HCT116 (cell line): ENCODE measurements around the gene ARNT2.

Experiments
- EZH2 ChIP-seq: fragments of 200-600 bp; sonication (generic); IDR thresholded peaks from 2 replicates; pipeline ENCODE4 v1.6.1; 2017; ENCODE audit warnings: antibody characterized with exemption, mixed run types
- EZH2phosphoT487 ChIP-seq: fragments of 200-600 bp; IDR thresholded peaks from 2 replicates; pipeline ENCODE4 v1.6.1; 2018; ENCODE audit warnings: antibody characterized with exemption, borderline replicate concordance
- JUND ChIP-seq: IDR thresholded peaks from 2 replicates; pipeline ENCODE4 v1.6.1; 2012
- POLR2A ChIP-seq: IDR thresholded peaks from 2 replicates; pipeline ENCODE4 v1.7.0; 2011; ENCODE audit warnings: borderline replicate concordance; ENCODE audit not compliant: insufficient read depth, insufficient read length; ENCODE audit errors: extremely low read depth
- RAD21 ChIP-seq: IDR thresholded peaks from 2 replicates; pipeline ENCODE4 v1.6.1; 2012; ENCODE audit warnings: low read depth, mild to moderate bottlenecking
- YY1 ChIP-seq: IDR thresholded peaks from 2 replicates; pipeline ENCODE4 v1.6.1; 2011; ENCODE audit warnings: low read length, low read depth, moderate library complexity, mild to moderate bottlenecking; ENCODE audit not compliant: insufficient replicate concordance; ENCODE audit errors: extremely low read depth
- TF ChIP-seq, protein P1 (sequence below), 3 experiments: fragments of 200-600 bp in 1 of 3; sonication (generic) in 1 of 3; IDR thresholded peaks in 2 of 3; conservative IDR thresholded peaks in 1 of 3; 2 replicates each; pipeline ENCODE4 v1.5.1; 2012 to 2017; ENCODE audit warnings: low read depth in 2 of 3, low read length in 2 of 3, antibody characterized with exemption in 1 of 3, borderline replicate concordance in 1 of 3, control low read depth in 1 of 3, mild to moderate bottlenecking in 1 of 3, mixed read lengths in 1 of 3, mixed run types in 1 of 3, moderate library complexity in 1 of 3; ENCODE audit not compliant: insufficient read depth in 1 of 3
- TF ChIP-seq, protein P2 (sequence below): IDR thresholded peaks from 2 replicates; pipeline ENCODE4 v1.6.1; 2012
- TF ChIP-seq, protein P3 (sequence below): IDR thresholded peaks from 2 replicates; pipeline ENCODE4 v1.6.1; 2012; ENCODE audit warnings: low read depth

DNA sequence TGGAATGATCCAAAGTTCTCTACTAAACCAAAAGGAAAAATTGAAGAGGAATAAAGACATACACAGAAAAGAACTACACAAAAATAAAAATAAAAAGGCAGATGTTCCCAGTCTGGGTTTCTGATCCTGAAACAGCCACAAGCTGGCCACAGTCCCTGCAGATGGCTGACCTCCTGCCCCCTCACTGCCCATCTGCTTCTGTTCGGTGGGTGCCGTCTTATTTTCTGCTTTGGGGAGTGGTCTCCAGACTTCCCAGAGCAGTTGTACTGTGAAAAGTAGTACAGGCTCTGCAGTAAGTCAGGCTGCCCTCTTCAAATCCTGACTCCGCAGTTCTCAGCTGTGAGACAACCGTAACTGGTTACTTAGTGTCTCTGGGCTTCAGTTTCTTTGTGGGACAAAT lies 94.5 kb downstream of the ARNT2 start:
- TF ChIP-seq, protein P1, sequence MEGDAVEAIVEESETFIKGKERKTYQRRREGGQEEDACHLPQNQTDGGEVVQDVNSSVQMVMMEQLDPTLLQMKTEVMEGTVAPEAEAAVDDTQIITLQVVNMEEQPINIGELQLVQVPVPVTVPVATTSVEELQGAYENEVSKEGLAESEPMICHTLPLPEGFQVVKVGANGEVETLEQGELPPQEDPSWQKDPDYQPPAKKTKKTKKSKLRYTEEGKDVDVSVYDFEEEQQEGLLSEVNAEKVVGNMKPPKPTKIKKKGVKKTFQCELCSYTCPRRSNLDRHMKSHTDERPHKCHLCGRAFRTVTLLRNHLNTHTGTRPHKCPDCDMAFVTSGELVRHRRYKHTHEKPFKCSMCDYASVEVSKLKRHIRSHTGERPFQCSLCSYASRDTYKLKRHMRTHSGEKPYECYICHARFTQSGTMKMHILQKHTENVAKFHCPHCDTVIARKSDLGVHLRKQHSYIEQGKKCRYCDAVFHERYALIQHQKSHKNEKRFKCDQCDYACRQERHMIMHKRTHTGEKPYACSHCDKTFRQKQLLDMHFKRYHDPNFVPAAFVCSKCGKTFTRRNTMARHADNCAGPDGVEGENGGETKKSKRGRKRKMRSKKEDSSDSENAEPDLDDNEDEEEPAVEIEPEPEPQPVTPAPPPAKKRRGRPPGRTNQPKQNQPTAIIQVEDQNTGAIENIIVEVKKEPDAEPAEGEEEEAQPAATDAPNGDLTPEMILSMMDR (IDR thresholded peaks at IDR 0.05 in 2 of 3, conservative IDR thresholded peaks at IDR 0.05 in 1 of 3; ENCODE audit: borderline replicate concordance in 1 of 3, insufficient read depth in 1 of 3, low read depth in 2 of 3, low read length in 2 of 3): no peak
- TF ChIP-seq EZH2phosphoT487 (no peak), YY1 (no peak), POLR2A (no peak), EZH2 (no peak), JUND (no peak), RAD21 (no peak)
- TF ChIP-seq, protein P2, sequence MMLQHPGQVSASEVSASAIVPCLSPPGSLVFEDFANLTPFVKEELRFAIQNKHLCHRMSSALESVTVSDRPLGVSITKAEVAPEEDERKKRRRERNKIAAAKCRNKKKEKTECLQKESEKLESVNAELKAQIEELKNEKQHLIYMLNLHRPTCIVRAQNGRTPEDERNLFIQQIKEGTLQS: no peak
- TF ChIP-seq, protein P3, sequence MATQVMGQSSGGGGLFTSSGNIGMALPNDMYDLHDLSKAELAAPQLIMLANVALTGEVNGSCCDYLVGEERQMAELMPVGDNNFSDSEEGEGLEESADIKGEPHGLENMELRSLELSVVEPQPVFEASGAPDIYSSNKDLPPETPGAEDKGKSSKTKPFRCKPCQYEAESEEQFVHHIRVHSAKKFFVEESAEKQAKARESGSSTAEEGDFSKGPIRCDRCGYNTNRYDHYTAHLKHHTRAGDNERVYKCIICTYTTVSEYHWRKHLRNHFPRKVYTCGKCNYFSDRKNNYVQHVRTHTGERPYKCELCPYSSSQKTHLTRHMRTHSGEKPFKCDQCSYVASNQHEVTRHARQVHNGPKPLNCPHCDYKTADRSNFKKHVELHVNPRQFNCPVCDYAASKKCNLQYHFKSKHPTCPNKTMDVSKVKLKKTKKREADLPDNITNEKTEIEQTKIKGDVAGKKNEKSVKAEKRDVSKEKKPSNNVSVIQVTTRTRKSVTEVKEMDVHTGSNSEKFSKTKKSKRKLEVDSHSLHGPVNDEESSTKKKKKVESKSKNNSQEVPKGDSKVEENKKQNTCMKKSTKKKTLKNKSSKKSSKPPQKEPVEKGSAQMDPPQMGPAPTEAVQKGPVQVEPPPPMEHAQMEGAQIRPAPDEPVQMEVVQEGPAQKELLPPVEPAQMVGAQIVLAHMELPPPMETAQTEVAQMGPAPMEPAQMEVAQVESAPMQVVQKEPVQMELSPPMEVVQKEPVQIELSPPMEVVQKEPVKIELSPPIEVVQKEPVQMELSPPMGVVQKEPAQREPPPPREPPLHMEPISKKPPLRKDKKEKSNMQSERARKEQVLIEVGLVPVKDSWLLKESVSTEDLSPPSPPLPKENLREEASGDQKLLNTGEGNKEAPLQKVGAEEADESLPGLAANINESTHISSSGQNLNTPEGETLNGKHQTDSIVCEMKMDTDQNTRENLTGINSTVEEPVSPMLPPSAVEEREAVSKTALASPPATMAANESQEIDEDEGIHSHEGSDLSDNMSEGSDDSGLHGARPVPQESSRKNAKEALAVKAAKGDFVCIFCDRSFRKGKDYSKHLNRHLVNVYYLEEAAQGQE: no peak
